HepG2 (cell line): ENCODE measurements around the gene CHCHD6.

Source experiments
- ZNF232 ChIP-seq: sonication (generic); formaldehyde crosslinking; IDR thresholded peaks from 2 replicates; pipeline ENCODE4 v1.4.0; 2020; ENCODE audit warnings: missing genetic modification reagents, borderline replicate concordance
- ZNF354B ChIP-seq: sonication (generic); formaldehyde crosslinking; IDR thresholded peaks from 2 replicates; pipeline ENCODE4 v1.8.0; 2022; ENCODE audit warnings: mild to moderate bottlenecking, missing genetic modification reagents

DNA sequence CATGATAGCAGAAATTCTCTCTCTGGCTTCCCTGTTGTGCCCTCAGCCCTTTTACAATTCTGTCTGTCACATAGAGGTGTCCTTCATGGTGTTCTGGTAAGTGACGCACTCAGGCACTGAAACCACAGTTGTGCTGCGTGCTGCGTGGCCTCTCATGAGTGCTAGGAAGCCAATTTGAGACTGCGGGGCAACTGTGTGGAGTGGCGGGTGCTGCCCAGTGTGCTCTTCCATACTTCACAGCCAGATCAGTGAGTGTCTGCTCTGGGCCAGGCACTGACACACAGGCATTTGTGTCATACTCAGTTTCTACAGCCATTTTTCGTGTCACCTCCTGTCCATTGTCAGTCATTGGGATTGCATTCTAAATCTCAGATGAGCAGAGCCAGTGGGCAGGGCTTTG is 145.7 kb downstream of the CHCHD6 start:
- TF ChIP-seq ZNF354B (CRISPR knock-in tag): no peak
- no peak for TF ChIP-seq ZNF232 (CRISPR knock-in tag)
